Gastrocnemius medialis (tissue), 4 donors: Measurements from ENCODE around the gene ZBTB43.

Experiments
- POLR2A ChIP-seq, 2 donors: fragments of 450-650 bp; IDR thresholded peaks; one replicate each; pipeline ENCODE4 v1.6.1; 2017; ENCODE audit warnings: antibody characterized with exemption in 2 of 2, mild to moderate bottlenecking in 2 of 2, moderate library complexity in 2 of 2
- TF ChIP-seq, protein P1 (sequence below), 5 experiments: fragments of 450-650 bp in 3 of 5; fragments of 200-600 bp in 2 of 5; sonication (generic) in 2 of 5; IDR thresholded peaks in 4 of 5; conservative IDR thresholded peaks in 1 of 5; 1 replicate in 4 of 5; 2 replicates in 1 of 5; pipeline ENCODE4 v1.5.1; 2016 to 2019; ENCODE audit warnings: antibody characterized with exemption in 5 of 5, mild to moderate bottlenecking in 3 of 5, moderate library complexity in 3 of 5

DNA sequence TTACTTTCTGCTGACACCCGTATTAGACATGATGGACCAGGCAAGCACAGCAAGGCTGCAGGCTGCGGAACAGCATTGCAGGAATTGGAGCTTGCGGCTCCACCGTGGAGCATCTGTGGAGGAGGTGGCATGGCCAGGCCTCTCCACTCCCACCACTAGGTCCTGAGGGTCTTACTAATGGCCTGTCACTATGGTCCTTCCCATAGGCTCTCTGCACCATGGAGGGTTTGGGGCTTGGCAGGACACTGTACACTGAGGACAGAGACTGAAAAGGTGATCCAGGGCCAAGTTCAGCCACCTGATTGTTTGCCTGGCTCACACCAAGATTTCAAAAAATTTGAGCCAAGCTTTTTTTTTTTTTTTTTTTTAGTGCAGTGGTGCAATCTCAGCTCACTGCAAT lies 14.3 kb upstream of the ZBTB43 start:
- TF ChIP-seq, protein P1, sequence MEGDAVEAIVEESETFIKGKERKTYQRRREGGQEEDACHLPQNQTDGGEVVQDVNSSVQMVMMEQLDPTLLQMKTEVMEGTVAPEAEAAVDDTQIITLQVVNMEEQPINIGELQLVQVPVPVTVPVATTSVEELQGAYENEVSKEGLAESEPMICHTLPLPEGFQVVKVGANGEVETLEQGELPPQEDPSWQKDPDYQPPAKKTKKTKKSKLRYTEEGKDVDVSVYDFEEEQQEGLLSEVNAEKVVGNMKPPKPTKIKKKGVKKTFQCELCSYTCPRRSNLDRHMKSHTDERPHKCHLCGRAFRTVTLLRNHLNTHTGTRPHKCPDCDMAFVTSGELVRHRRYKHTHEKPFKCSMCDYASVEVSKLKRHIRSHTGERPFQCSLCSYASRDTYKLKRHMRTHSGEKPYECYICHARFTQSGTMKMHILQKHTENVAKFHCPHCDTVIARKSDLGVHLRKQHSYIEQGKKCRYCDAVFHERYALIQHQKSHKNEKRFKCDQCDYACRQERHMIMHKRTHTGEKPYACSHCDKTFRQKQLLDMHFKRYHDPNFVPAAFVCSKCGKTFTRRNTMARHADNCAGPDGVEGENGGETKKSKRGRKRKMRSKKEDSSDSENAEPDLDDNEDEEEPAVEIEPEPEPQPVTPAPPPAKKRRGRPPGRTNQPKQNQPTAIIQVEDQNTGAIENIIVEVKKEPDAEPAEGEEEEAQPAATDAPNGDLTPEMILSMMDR (IDR thresholded peaks at IDR 0.05 in 4 of 5, conservative IDR thresholded peaks at IDR 0.05 in 1 of 5) = no peak
- TF ChIP-seq POLR2A (IDR thresholded peaks at IDR 0.05) = no peak
